ES-I3 (cell line): ENCODE measurements around the gene ST14.

ENCODE experiments used
- H3K36me3 ChIP-seq: 2 replicates; pipeline ENCODE4 v1.6.1; 2013; ENCODE audit warnings: mild to moderate bottlenecking, low read length, control low read depth, moderate library complexity; ENCODE audit not compliant: insufficient read depth
- H3K4me1 ChIP-seq: 2 replicates; pipeline ENCODE4 v1.6.1; 2013; ENCODE audit warnings: mild to moderate bottlenecking, control low read depth, low read length; ENCODE audit not compliant: insufficient read depth
- H3K9ac ChIP-seq: 2 replicates; pipeline ENCODE4 v1.6.1; 2013; ENCODE audit warnings: low read depth, mild to moderate bottlenecking, low read length, moderate library complexity
- H3K9me3 ChIP-seq: 2 replicates; pipeline ENCODE4 v1.6.1; 2013; ENCODE audit warnings: mild to moderate bottlenecking, low read length, moderate library complexity; ENCODE audit not compliant: control insufficient read depth, insufficient read depth

The ST14 gene

GRCh38 chr11:130159657-130160497 is at the start of gene ST14:
ST14 (plus strand) TSS chr11:130159782; CDS start chr11:130159980, 198 bp downstream.
- Histone ChIP-seq H3K9ac (peak within 1 kb of the TSS; percentile 46), H3K4me1 (peaks cover 15% of the 10 kb centered on the region), H3K36me3 (no peaks in the 10 kb centered on the region), H3K9me3 (no peaks in the 10 kb centered on the region)

- H3K36me3 ChIP-seq, result peaks cover 6% of the 10 kb centered on the region; the same call in 1 of the 2 replicates
Measured at GRCh38 chr11:130110339-130111108, 49.1 kb upstream of the ST14 start.

GRCh38 chr11:130112071-130112830 is 47.3 kb upstream of the ST14 start:
- Histone ChIP-seq H3K9me3 (no peaks in the 10 kb centered on the region), H3K4me1 (peaks cover 11% of the 10 kb centered on the region), H3K36me3 (peaks cover 6% of the 10 kb centered on the region; the same call in 1 of the 2 replicates), H3K9ac (no peak overlapping the region)

More at GRCh38 chr11:130110339-130111108, 49.1 kb upstream of the ST14 start:
- Histone ChIP-seq H3K4me1 (peaks cover 12% of the 10 kb centered on the region), H3K9ac (no peak overlapping the region), H3K9me3 (no peaks in the 10 kb centered on the region)

GRCh38 chr11:130114281-130114680 is 45.3 kb upstream of the ST14 start:
- no peak overlapping the region for H3K9ac ChIP-seq
- peaks cover 9% of the 10 kb centered on the region for H3K4me1 ChIP-seq
- peaks cover 6% of the 10 kb centered on the region; the same call in 1 of the 2 replicates for H3K36me3 ChIP-seq
- no peaks in the 10 kb centered on the region for H3K9me3 ChIP-seq

GRCh38 chr11:130114726-130115125 is 44.9 kb upstream of the ST14 start:
- peaks cover 6% of the 10 kb centered on the region; the same call in 1 of the 2 replicates for H3K36me3 ChIP-seq

GRCh38 chr11:130115218-130115617 is 44.4 kb upstream of the ST14 start:
- Histone ChIP-seq H3K4me1 (peaks cover 7% of the 10 kb centered on the region), H3K9me3 (no peaks in the 10 kb centered on the region), H3K36me3 (peaks cover 6% of the 10 kb centered on the region; the same call in 1 of the 2 replicates), H3K9ac (no peak overlapping the region)

More at GRCh38 chr11:130114726-130115125, 44.9 kb upstream of the ST14 start:
- no peak overlapping the region for H3K9ac ChIP-seq
- H3K9me3 ChIP-seq, result no peaks in the 10 kb centered on the region
- peaks cover 7% of the 10 kb centered on the region for H3K4me1 ChIP-seq

- H3K36me3 ChIP-seq, result peaks cover 14% of the 10 kb centered on the region
- H3K4me1 ChIP-seq, result peaks cover 7% of the 10 kb centered on the region
- H3K9ac ChIP-seq, result no peak overlapping the region
- no peaks in the 10 kb centered on the region for H3K9me3 ChIP-seq
Measured at GRCh38 chr11:130118165-130118564, 41.4 kb upstream of the ST14 start.

GRCh38 chr11:130118636-130119387 is 40.8 kb upstream of the ST14 start:
- Histone ChIP-seq H3K4me1 (peaks cover 7% of the 10 kb centered on the region), H3K9ac (no peak overlapping the region), H3K36me3 (peaks cover 17% of the 10 kb centered on the region), H3K9me3 (no peaks in the 10 kb centered on the region)

GRCh38 chr11:130120045-130120444 is 39.5 kb upstream of the ST14 start:
- Histone ChIP-seq H3K36me3 (peaks cover 25% of the 10 kb centered on the region), H3K4me1 (peaks cover 4% of the 10 kb centered on the region; the same call in 1 of the 2 replicates), H3K9ac (no peak overlapping the region), H3K9me3 (no peaks in the 10 kb centered on the region)

- H3K4me1 ChIP-seq, result no peaks in the 10 kb centered on the region
- no peaks in the 10 kb centered on the region for H3K9me3 ChIP-seq
- H3K36me3 ChIP-seq, result peaks cover 29% of the 10 kb centered on the region
- no peak overlapping the region for H3K9ac ChIP-seq
Measured at GRCh38 chr11:130121445-130121978, 38.1 kb upstream of the ST14 start.

GRCh38 chr11:130122141-130122575 is 37.4 kb upstream of the ST14 start:
- H3K9me3 ChIP-seq, result no peaks in the 10 kb centered on the region
- H3K4me1 ChIP-seq, result no peaks in the 10 kb centered on the region
- no peak overlapping the region for H3K9ac ChIP-seq
- H3K36me3 ChIP-seq, result peaks cover 35% of the 10 kb centered on the region

GRCh38 chr11:130123414-130124040 is 36.1 kb upstream of the ST14 start:
- H3K36me3 ChIP-seq, result peaks cover 46% of the 10 kb centered on the region
- no peaks in the 10 kb centered on the region for H3K4me1 ChIP-seq
- H3K9ac ChIP-seq, result no peak overlapping the region
- no peaks in the 10 kb centered on the region for H3K9me3 ChIP-seq

- no peaks in the 10 kb centered on the region for H3K4me1 ChIP-seq
- no peak overlapping the region for H3K9ac ChIP-seq
- H3K36me3 ChIP-seq, result peaks cover 51% of the 10 kb centered on the region
- H3K9me3 ChIP-seq, result no peaks in the 10 kb centered on the region
Measured at GRCh38 chr11:130124096-130124495, 35.5 kb upstream of the ST14 start.
